ENCODE measurements around the gene TMPRSS6. TPM values are rescaled to one million over a fixed set of nuclear protein-coding genes. Genes with fewer than 3 reads are reported as not detected.

The TMPRSS6 gene
- total RNA-seq, 1 donor from 2014 or later, result 7.6 TPM

GRCh38 chr22:37017356-37017755 lies 92.2 kb downstream of the TMPRSS6 start:
- H3K4me3 Mint-ChIP-seq, result peak overlapping the region; percentile 68
- no peaks in the 10 kb centered on the region for H3K9me3 Mint-ChIP-seq
- TF ChIP-seq, protein P1, sequence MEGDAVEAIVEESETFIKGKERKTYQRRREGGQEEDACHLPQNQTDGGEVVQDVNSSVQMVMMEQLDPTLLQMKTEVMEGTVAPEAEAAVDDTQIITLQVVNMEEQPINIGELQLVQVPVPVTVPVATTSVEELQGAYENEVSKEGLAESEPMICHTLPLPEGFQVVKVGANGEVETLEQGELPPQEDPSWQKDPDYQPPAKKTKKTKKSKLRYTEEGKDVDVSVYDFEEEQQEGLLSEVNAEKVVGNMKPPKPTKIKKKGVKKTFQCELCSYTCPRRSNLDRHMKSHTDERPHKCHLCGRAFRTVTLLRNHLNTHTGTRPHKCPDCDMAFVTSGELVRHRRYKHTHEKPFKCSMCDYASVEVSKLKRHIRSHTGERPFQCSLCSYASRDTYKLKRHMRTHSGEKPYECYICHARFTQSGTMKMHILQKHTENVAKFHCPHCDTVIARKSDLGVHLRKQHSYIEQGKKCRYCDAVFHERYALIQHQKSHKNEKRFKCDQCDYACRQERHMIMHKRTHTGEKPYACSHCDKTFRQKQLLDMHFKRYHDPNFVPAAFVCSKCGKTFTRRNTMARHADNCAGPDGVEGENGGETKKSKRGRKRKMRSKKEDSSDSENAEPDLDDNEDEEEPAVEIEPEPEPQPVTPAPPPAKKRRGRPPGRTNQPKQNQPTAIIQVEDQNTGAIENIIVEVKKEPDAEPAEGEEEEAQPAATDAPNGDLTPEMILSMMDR (conservative IDR thresholded peaks at IDR 0.05), result no peak
- no peak overlapping the region for H3K27ac Mint-ChIP-seq
- H3K27me3 Mint-ChIP-seq, result no peaks in the 10 kb centered on the region
- H3K4me1 Mint-ChIP-seq (ENCODE audit: unreplicated experiment), result peaks cover 16% of the 10 kb centered on the region
- no peaks in the 10 kb centered on the region for H3K36me3 Mint-ChIP-seq
- no peak for DNase-seq (ENCODE audit: extremely low spot score, unreplicated experiment)

GRCh38 chr22:37016134-37016910 lies 93.2 kb downstream of the TMPRSS6 start:
- Mint-ChIP-seq H3K9me3 (no peaks in the 10 kb centered on the region), H3K27ac (no peak overlapping the region), H3K36me3 (no peaks in the 10 kb centered on the region), H3K4me3 (peak overlapping the region; percentile 65), H3K27me3 (no peaks in the 10 kb centered on the region), H3K4me1 (ENCODE audit: unreplicated experiment) (peaks cover 10% of the 10 kb centered on the region)
- no peak for DNase-seq (ENCODE audit: extremely low spot score, unreplicated experiment)
- TF ChIP-seq, protein P1 (conservative IDR thresholded peaks at IDR 0.05), result no peak

DNA sequence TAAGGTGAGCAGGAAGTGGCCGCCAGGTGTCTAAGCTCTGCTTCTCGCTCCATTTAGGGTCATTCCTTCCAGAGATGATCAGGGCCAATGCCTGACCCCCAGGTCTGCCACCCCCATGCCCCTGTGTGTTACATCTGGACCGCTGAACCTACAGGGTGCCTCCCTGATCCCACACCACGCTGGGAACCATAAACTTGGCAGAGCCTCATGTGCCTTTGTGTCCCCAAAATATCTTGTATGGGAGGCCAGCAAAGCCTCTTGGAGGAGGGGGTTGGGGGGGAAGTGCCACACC lies 94.0 kb downstream of the TMPRSS6 start:
- no peak overlapping the region for H3K4me3 Mint-ChIP-seq
- H3K4me1 Mint-ChIP-seq (ENCODE audit: unreplicated experiment), result peaks cover 10% of the 10 kb centered on the region
- no peaks in the 10 kb centered on the region for H3K27me3 Mint-ChIP-seq
- H3K27ac Mint-ChIP-seq, result no peak overlapping the region
- H3K9me3 Mint-ChIP-seq, result no peaks in the 10 kb centered on the region
- no peaks in the 10 kb centered on the region for H3K36me3 Mint-ChIP-seq
- TF ChIP-seq, protein P1 (conservative IDR thresholded peaks at IDR 0.05), result no peak
- no peak for DNase-seq (ENCODE audit: extremely low spot score, unreplicated experiment)

Other genes starting within 250 kb of the TMPRSS6 start
- gene NCF4, start 248.7 kb downstream of the TMPRSS6 start, total RNA-seq (ENCODE audit: low replicate concordance), result 0.59 TPM in 1 of 2 replicates, not detected in the other
- gene CSF2RB, start 196.1 kb downstream of the TMPRSS6 start, total RNA-seq (ENCODE audit: low replicate concordance), result 0.72 and 1.6 TPM in 2 replicates
- gene TST, start 90.3 kb downstream of the TMPRSS6 start, total RNA-seq (ENCODE audit: low replicate concordance), result 30.8 and 34.0 TPM in 2 replicates
- 56.6 and 71.3 TPM in 2 replicates for gene MPST, start 90.0 kb downstream of the TMPRSS6 start, total RNA-seq (ENCODE audit: low replicate concordance)
- gene KCTD17, start 58.0 kb downstream of the TMPRSS6 start, total RNA-seq (ENCODE audit: low replicate concordance), result 11.1 and 53.7 TPM in 2 replicates
- gene IL2RB, start 40.2 kb upstream of the TMPRSS6 start, total RNA-seq (ENCODE audit: low replicate concordance), result 0.12 and 0.68 TPM in 2 replicates
- gene C1QTNF6, start 78.5 kb upstream of the TMPRSS6 start, total RNA-seq (ENCODE audit: low replicate concordance), result 23.2 and 26.2 TPM in 2 replicates
- gene SSTR3, start 102.8 kb upstream of the TMPRSS6 start, total RNA-seq (ENCODE audit: low replicate concordance), result 2.4 and 3.4 TPM in 2 replicates
- 0.24 and 1.2 TPM in 2 replicates for gene RAC2, start 134.6 kb upstream of the TMPRSS6 start, total RNA-seq (ENCODE audit: low replicate concordance)
- gene CYTH4, start 172.8 kb upstream of the TMPRSS6 start, total RNA-seq (ENCODE audit: low replicate concordance), result not detected in 2 replicates